ENCODE results near the gene KIR3DL2. TPM values are rescaled to one million over a fixed set of nuclear protein-coding genes. Genes with fewer than 3 reads are reported as not detected.
"Not testable (repeated sequence)": the region's sequence is repeated elsewhere in the genome, so short reads cannot be mapped to it uniquely, and the experiment has no call there.

The KIR3DL2 gene
- total RNA-seq, 1 donor from 2014 or later, result not detected

- intact Hi-C loops (cut with DNase I), result no loop called here
- Histone ChIP-seq H3K36me3 (no peaks in the 10 kb centered on the region), H3K27ac (no peak overlapping the region), H3K9me3 (no peaks in the 10 kb centered on the region), H3K4me3 (no peak overlapping the region), H3K27me3 (no peaks in the 10 kb centered on the region), H3K4me1 (no peaks in the 10 kb centered on the region)
- TF ChIP-seq POLR2A (IDR thresholded peaks at IDR 0.05), result no peak
- TF ChIP-seq CTCF (IDR thresholded peaks at IDR 0.05), result no peak
- no peak for TF ChIP-seq POLR2AphosphoS5 (IDR thresholded peaks at IDR 0.05; ENCODE audit: insufficient read depth in 1 of 2, low read depth in 1 of 2)
- DNase-seq (ENCODE audit: extremely low spot score in 2 of 2), result no peak
Measured at GRCh38 chr19:54850930-54851329, 687 bp downstream of the KIR3DL2 start.

GRCh38 chr19:54851353-54851752 is 1.1 kb downstream of the KIR3DL2 start:
- H3K27me3 ChIP-seq, result no peaks in the 10 kb centered on the region
- no peaks in the 10 kb centered on the region for H3K9me3 ChIP-seq
- no peak for TF ChIP-seq POLR2A (IDR thresholded peaks at IDR 0.05)
- no peak for TF ChIP-seq POLR2AphosphoS5 (IDR thresholded peaks at IDR 0.05; ENCODE audit: insufficient read depth in 1 of 2, low read depth in 1 of 2)
- TF ChIP-seq CTCF (IDR thresholded peaks at IDR 0.05), result no peak
- no peak overlapping the region for H3K27ac ChIP-seq
- intact Hi-C loops (cut with DNase I), result no loop called here
- no peaks in the 10 kb centered on the region for H3K36me3 ChIP-seq
- no peaks in the 10 kb centered on the region for H3K4me1 ChIP-seq
- no peak for DNase-seq (ENCODE audit: extremely low spot score in 2 of 2)
- no peak overlapping the region for H3K4me3 ChIP-seq

- intact Hi-C loops (cut with DNase I); DNase-seq (ENCODE audit: extremely low spot score in 2 of 2); H3K4me1 ChIP-seq; H3K36me3 ChIP-seq; H3K9me3 ChIP-seq; H3K27ac ChIP-seq; H3K27me3 ChIP-seq; H3K4me3 ChIP-seq: not testable (repeated sequence)
Measured at GRCh38 chr19:54855241-54855640, 5.0 kb downstream of the KIR3DL2 start.

GRCh38 chr19:54858476-54858875 is 8.2 kb downstream of the KIR3DL2 start:
- H3K9me3 ChIP-seq; H3K27me3 ChIP-seq; H3K4me3 ChIP-seq; DNase-seq (ENCODE audit: extremely low spot score in 2 of 2); H3K4me1 ChIP-seq; H3K27ac ChIP-seq; intact Hi-C loops (cut with DNase I); H3K36me3 ChIP-seq: not testable (repeated sequence)

GRCh38 chr19:54859421-54859820 is 9.2 kb downstream of the KIR3DL2 start:
- H3K9me3 ChIP-seq; H3K27ac ChIP-seq; H3K4me1 ChIP-seq; H3K36me3 ChIP-seq; DNase-seq (ENCODE audit: extremely low spot score in 2 of 2); H3K27me3 ChIP-seq; H3K4me3 ChIP-seq; intact Hi-C loops (cut with DNase I): not testable (repeated sequence)

GRCh38 chr19:54863459-54863858 is 13.2 kb downstream of the KIR3DL2 start:
- DNase-seq (ENCODE audit: extremely low spot score in 2 of 2); intact Hi-C loops (cut with DNase I); H3K9me3 ChIP-seq; H3K4me1 ChIP-seq; H3K27me3 ChIP-seq; H3K36me3 ChIP-seq; H3K27ac ChIP-seq; H3K4me3 ChIP-seq: not testable (repeated sequence)

- intact Hi-C loops (cut with DNase I), result no loop called here
- H3K36me3 ChIP-seq, result no peaks in the 10 kb centered on the region
- H3K27ac ChIP-seq, result no peak overlapping the region
- DNase-seq (ENCODE audit: extremely low spot score in 2 of 2), result no peak
- no peaks in the 10 kb centered on the region for H3K27me3 ChIP-seq
- no peaks in the 10 kb centered on the region for H3K9me3 ChIP-seq
- no peak overlapping the region for H3K4me3 ChIP-seq
- no peak for TF ChIP-seq CTCF (IDR thresholded peaks at IDR 0.05)
- TF ChIP-seq POLR2A (IDR thresholded peaks at IDR 0.05), result no peak
- TF ChIP-seq POLR2AphosphoS5 (IDR thresholded peaks at IDR 0.05; ENCODE audit: insufficient read depth in 1 of 2, low read depth in 1 of 2), result no peak
- no peaks in the 10 kb centered on the region for H3K4me1 ChIP-seq
Measured at GRCh38 chr19:54871696-54872095, 21.5 kb downstream of the KIR3DL2 start.
